Right atrium auricular region (tissue), 2 donors: ENCODE measurements around the gene MSH5. TPM values are rescaled to one million over a fixed set of nuclear protein-coding genes. Genes with fewer than 3 reads are reported as not detected.

Experiments used
- DNase-seq: peaks from one replicate; pipeline ENCODE4 v3.0.0-alpha.2; 2019; ENCODE audit warnings: low spot score
- H3K27ac ChIP-seq, 2 donors: fragments of 200-600 bp; sonication (generic); 1 replicate in 1 of 2; 2 replicates in 1 of 2; pipeline ENCODE4 v1.5.1; 2016 to 2019
- H3K27me3 ChIP-seq, 2 donors: fragments of 200-600 bp; sonication (generic); one replicate each; pipeline versions ENCODE4 v1.5.1 to v1.6.0; 2017 to 2019
- H3K36me3 ChIP-seq: fragments of 200-600 bp; sonication (generic); one replicate; pipeline ENCODE4 v1.5.1; 2016
- H3K4me1 ChIP-seq, 2 donors: fragments of 200-600 bp; sonication (generic); one replicate each; pipeline versions ENCODE4 v1.5.1 to v1.6.0; 2017 to 2019
- H3K4me3 ChIP-seq, 2 donors: fragments of 200-600 bp; sonication (generic); 1 replicate in 1 of 2; 2 replicates in 1 of 2; pipeline ENCODE4 v1.5.1; 2017 to 2019; ENCODE audit warnings: mild to moderate bottlenecking in 1 of 2, moderate library complexity in 1 of 2
- H3K9me3 ChIP-seq, 2 donors: fragments of 200-600 bp; sonication (generic); one replicate each; pipeline ENCODE4 v1.5.1; 2019
- total RNA-seq, 2 donors: library from RNA; depleted of rRNA; stranded (reverse); fragments of >200 nt; gene quantifications; one replicate each; pipeline ENCODE4 v1.1.0, GENCODE V29; 2016
- TF ChIP-seq, protein P1 (sequence below), 2 donors: fragments of 200-600 bp; sonication (generic); IDR thresholded peaks; one replicate each; pipeline ENCODE4 v1.5.1; 2019; ENCODE audit warnings: antibody characterized with exemption in 2 of 2

MSH5 gene
- total RNA-seq, 2 donors from 2014 or later: 0.37 to 0.98 TPM

DNA sequence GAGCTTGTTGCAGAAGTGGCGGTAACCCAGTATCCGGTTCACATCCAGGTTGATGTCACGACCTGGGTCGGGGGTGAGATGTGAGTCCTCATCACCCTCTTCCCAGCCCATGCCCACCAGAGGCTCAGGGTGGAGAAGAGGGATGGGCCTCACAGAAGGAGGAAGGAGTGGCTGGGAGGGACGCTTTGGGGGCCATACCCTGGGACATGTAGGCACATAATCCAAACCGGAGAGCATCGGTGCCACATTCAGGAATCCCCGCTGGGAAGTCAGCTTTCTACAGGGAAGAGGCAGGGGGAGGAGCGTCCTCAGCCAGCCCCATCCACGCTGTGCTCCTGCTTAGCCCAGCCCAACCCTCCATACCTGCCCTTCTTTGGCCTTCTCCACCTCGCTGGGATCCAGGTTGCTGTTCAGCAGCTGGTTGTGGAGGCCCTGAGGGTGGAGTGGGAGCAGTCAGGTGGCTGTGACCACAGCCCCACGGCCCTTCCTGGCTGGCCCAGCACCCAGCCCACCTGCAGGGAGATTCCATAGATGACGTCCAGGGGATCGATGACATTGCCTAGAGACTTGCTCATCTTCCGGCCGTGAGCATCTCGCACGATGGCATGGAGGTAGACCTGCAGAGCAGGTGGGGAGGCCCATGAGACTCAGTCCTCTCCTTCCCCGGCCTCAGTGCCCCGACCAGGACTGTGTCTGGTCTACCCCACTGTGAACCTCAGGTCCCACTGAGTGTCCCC, 40.9 kb downstream of the MSH5 start:
- Histone ChIP-seq H3K36me3 (peaks cover 77% of the 10 kb centered on the region), H3K27ac (no peak overlapping the region), H3K4me1 (peaks cover 0 to 17% of the 10 kb centered on the region in 2 donors), H3K4me3 (no peak overlapping the region), H3K27me3 (no peaks in the 10 kb centered on the region), H3K9me3 (no peaks in the 10 kb centered on the region)
- TF ChIP-seq, protein P1, sequence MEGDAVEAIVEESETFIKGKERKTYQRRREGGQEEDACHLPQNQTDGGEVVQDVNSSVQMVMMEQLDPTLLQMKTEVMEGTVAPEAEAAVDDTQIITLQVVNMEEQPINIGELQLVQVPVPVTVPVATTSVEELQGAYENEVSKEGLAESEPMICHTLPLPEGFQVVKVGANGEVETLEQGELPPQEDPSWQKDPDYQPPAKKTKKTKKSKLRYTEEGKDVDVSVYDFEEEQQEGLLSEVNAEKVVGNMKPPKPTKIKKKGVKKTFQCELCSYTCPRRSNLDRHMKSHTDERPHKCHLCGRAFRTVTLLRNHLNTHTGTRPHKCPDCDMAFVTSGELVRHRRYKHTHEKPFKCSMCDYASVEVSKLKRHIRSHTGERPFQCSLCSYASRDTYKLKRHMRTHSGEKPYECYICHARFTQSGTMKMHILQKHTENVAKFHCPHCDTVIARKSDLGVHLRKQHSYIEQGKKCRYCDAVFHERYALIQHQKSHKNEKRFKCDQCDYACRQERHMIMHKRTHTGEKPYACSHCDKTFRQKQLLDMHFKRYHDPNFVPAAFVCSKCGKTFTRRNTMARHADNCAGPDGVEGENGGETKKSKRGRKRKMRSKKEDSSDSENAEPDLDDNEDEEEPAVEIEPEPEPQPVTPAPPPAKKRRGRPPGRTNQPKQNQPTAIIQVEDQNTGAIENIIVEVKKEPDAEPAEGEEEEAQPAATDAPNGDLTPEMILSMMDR (IDR thresholded peaks at IDR 0.05): no peak
- DNase-seq: no peak

DNA sequence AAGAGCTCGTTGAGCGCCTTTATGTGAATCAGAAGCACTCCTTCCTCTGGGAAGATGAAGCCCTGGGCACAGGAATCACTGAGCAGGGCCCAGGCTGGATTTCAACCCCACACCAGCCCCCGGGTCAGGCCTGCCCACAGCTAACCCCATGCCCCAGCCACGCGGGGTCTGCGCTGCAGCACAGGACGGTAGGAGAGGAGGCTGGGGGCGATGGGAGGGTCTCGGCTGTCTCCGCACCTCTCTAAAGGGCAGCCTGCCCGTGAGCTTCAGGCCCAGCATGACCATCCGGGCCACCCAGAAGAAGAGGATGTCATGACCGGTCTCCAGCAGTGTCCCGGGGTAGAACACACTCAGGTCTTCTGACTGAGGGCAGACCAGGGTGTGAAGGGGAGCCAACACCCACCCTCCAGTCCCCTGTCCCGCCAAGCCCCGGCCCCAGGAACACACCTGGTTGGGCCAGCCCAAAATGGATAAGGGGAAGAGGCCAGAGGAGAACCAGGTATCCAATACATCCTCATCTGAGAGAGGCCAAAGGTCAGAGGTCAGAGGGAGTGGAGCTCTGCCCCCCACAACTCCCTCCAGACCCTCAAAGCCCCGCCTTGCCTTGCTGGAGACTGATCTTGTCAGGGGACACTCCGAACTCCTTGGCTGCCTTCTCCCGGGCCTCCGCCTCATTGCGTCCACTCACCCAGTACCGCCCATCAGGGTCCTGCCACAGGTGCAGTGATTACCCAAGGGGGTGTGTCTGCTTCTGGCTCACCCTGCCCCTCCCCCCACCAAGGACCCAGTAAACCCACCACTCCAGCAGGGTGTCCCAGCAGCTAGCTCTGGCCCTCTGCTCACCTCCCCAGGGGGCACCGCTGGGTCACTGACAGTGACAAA, 41.7 kb downstream of the MSH5 start:
- TF ChIP-seq, protein P1 (IDR thresholded peaks at IDR 0.05): no peak
- Histone ChIP-seq H3K27ac (no peak overlapping the region), H3K4me3 (no peak overlapping the region), H3K9me3 (no peaks in the 10 kb centered on the region), H3K27me3 (no peaks in the 10 kb centered on the region), H3K4me1 (peaks cover 0 to 13% of the 10 kb centered on the region in 2 donors), H3K36me3 (peaks cover 77% of the 10 kb centered on the region)
- no peak for DNase-seq

DNA sequence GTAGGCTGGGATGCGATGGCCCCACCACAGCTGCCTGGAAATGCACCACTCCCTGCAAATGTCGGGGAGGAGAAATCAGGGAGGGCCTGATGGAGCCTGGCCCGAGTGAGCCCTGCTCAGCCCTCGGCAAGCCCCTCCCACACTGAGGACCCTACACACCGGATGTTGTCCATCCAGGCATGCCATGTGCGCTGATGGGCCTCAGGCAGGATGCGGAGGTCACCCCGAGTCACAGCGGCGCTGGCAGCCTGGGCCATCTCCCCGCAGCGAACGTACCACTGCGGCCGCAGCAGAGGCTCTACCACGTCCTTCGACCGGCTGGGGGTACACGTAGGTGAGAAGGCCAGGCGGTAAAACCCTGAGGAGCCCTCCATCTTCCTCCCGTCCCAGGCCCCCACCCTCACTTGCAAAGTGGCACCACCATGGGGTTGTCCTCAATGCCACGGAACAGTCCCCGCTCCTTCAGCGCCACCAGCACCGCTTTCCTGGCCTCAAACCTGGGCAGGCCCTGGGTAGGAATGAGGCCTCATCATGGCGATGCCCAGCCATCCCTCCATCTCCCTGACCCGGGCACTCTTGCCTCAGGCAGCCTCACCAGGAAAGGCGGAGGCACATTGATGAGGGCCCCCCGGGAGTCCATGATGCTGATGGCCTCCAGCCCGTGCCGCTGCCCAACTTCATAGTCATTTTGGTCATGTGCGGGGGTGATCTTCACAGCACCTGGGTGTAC, 42.5 kb downstream of the MSH5 start:
- no peak for DNase-seq

DNA sequence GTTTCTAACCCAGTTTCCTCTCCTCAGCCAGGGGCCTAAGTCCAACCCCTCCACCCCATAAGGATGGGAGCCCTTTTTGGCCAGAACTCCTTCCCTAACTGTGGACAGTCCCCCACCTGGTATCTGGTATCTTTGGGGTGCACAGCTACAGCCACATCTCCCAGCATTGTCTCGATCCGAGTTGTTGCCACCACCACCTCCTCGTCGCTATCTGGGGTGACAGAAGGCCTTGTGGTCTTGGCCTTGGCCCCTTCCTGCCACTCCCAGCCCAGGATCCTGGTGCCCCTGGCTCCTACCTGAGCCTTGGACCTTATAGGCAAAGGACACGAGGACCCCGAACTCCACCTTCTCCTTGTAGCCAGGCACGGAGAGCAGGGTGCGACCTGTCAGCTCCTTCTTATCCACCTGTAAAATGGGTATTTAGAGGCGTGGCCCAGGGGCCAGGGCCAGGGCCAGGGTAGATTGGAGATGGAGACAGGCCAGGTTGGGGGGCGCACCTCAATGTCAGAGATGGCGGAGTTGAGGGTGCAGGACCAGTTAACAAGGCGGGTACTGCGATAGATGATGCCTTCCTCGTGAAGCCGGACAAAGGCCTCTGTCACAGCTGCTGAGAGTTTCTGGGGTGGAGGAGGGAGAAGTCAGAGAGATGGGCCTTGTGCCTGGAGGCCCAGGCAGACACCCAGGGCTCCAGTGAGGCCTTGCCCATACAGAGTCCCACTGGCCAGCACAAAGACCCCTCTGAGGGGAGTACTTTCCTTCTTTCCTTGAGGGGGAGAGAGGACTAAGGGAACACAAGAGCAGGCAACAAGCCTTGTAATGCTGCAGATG, 44.5 kb downstream of the MSH5 start:
- Histone ChIP-seq H3K27me3 (no peaks in the 10 kb centered on the region), H3K4me1 (no peaks in the 10 kb centered on the region), H3K9me3 (no peaks in the 10 kb centered on the region), H3K4me3 (no peak overlapping the region), H3K27ac (no peak overlapping the region), H3K36me3 (peaks cover 65% of the 10 kb centered on the region)
- no peak for DNase-seq
- TF ChIP-seq, protein P1 (IDR thresholded peaks at IDR 0.05): no peak

More for the DNA sequence above, 42.5 kb downstream of the MSH5 start:
- Histone ChIP-seq H3K27me3 (no peaks in the 10 kb centered on the region), H3K36me3 (peaks cover 78% of the 10 kb centered on the region), H3K27ac (no peak overlapping the region), H3K9me3 (no peaks in the 10 kb centered on the region), H3K4me1 (peaks cover 0 to 5% of the 10 kb centered on the region in 2 donors), H3K4me3 (no peak overlapping the region)
- TF ChIP-seq, protein P1 (IDR thresholded peaks at IDR 0.05): no peak

DNA sequence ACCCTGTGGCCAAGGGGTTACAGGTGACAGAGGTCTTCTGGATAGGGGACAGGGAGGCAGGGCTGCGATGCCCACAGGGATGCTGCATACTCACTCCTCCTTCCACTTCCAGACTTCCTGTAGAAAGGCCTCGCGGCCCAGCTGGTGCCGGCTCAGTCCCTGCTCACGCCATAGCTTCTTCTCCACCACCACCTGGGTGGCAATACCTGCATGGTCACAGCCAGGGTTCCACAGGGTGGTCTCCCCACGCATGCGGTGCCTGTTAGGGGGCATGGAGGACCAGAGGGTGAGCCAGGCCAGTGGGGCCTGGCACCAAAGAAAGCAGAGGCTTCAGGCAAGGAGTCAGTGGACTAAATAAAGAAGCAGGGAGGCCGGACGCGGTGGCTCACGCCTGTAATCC, 45.7 kb downstream of the MSH5 start:
- Histone ChIP-seq H3K36me3 (peaks cover 54% of the 10 kb centered on the region), H3K4me3 (no peak overlapping the region), H3K4me1 (no peaks in the 10 kb centered on the region), H3K27me3 (no peaks in the 10 kb centered on the region), H3K27ac (no peak overlapping the region), H3K9me3 (no peaks in the 10 kb centered on the region)
- DNase-seq: no peak
- TF ChIP-seq, protein P1 (IDR thresholded peaks at IDR 0.05): no peak
